Occipital lobe (tissue), 2 donors: ENCODE results near the gene PHTF2. TPM values are rescaled to one million over a fixed set of nuclear protein-coding genes. Genes with fewer than 3 reads are reported as not detected.

Source experiments
- DNase-seq: peaks from one replicate; lab custom pipeline; 2025; lab: John Stamatoyannopoulos, UW
- total RNA-seq: library from RNA; depleted of rRNA; stranded (reverse); fragments of >200 nt; gene quantifications from one replicate; pipeline ENCODE4 v1.2.3, GENCODE V29; 2014

PHTF2 gene
- total RNA-seq, 1 donor from 2014 or later = 46.0 TPM

- DNase-seq = no peak
Measured at GRCh38 chr7:77923419-77923818, 124.8 kb downstream of the PHTF2 start.

DNA sequence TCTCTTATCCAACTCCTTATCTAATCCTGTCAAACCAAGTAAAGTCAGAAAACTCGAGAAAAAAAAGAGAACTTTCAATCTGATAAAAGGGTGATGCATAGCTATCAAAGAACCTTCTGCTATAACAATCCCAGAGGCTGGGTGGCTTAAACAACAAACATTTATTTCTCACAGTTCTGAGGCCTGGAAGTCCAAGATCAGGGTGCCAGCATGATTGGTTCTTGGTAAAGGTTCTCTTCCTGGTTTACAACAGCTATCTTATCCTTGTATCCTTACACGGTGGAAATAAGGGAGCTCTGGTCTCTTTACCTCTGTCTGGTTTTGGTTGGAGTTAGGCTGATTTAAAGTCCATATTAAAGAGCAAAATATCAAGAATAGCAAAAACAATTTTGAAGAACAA lies 131.9 kb downstream of the PHTF2 start:
- DNase-seq = no peak

- no peak for DNase-seq
Measured at GRCh38 chr7:77931841-77932240, 133.3 kb downstream of the PHTF2 start.

DNA sequence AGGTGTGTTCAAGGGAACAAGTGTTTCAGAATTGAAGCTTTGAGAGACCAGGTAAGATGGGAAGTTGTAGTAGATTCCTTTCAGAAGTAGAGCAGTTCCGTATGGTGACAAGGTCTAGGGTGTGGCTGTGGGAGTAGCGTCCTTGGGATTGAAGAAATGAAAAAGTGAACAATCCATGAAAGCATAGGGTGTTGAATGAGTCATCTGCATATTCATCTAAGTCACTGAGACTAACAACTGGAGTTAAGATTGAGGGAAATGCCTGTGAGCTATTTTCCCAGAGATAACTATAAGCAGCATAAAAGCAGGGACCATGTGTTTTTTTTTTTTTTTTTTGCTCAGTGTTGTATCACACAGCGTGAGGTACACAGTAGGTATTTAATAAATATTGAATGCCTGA lies 134.8 kb downstream of the PHTF2 start:
- no peak for DNase-seq

DNA sequence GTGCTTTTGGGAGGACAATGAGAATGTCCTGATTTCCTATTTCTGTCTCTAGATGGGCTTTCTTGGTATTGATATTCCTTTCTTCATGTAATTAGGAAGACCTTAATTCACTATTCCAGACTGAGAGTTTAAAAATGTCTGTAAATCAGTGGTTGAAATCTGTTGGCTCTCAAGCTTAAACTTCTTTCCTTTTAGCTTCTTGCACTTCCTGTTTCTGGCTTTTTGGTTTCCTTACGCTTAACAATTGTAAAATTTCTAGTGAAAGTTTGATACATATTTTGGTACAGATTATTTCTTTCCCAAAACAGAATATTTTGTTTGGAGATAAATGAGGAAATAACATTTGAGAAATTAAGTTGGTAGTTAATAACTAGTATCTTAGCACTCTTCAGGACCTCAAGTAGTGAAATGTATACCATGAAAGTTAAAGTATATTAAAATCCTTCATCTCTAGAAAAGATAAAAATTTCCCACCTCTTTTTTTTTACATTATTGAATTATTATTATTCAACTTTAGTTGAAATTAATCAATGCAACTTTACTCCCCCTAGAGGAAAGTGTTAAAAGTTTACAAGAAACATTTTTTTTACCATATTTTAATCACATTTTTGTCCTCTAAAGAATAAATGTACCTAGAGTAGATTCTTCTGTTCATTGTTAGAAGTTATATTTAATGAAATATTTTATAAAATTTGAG lies 137.2 kb downstream of the PHTF2 start:
- no peak for DNase-seq

GRCh38 chr7:77940647-77941046 lies 142.1 kb downstream of the PHTF2 start:
- peak; percentile 0 for DNase-seq

DNA sequence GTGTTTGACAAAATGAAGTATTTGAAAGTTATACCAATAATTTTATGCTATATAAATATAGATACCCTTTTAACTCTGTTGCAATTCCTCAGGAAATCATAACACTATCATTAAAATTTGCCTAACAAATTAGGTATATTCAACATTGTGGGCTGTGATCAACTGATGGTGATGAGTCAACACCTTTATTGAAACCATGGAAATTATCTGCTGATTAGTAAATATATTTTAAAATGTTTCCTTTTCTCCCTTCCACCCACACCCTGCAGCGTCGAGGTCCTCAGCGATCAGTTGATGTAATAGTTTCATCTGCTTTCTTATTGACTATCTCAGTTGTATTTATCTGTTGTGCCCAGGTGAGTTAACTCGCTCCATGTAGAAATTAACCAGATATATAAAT lies 143.9 kb downstream of the PHTF2 start:
- DNase-seq = no peak

DNA sequence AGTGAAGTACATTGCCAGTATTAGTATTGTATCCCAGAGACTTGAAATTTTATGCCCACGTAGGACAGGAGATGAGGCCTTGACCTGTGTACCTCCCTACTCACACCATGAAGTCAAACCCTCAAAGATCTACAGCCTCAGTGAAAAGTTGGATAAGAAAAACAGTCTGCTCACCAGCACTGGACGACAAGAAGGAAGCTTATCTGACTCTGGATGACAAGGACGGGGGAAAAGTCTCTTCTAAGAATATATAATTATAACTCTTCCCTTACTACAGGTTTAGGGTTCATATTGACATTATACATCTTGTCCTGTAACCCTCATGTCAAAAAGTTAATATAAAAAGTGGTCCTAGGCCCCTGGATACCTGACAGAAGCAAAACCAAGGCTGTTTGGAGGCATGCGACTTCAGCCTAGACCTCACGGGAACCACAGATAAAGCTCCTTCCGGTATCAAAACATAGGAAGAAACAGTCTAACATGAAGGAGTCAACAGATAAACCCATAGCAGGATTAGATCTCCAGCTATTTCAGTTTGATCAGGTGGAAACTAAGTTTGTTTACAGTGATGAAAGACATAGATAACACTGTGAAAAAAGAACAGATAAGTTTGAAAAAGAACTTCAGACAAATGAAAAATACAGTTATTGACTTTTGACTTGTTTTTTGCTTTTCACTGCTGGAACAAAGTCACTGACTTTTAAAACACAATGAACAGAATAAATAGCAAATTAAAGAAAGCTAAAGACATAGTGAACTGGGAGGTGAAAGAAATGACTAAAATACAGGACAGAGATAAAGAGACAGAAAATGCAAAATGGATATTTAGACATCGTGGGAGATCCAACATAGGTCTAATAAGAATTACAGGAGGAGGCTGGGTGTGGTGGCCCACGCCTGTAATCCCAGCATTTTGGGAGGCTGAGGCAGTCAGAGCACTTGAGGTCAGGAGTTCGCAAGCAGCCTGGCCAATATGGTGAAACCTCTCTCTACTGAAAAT lies 145.9 kb downstream of the PHTF2 start:
- DNase-seq = no peak

- DNase-seq = no peak
Measured at GRCh38 chr7:77950548-77950947, 152.0 kb downstream of the PHTF2 start.

- DNase-seq = no peak
Measured at GRCh38 chr7:77954773-77955555, 156.4 kb downstream of the PHTF2 start.

DNA sequence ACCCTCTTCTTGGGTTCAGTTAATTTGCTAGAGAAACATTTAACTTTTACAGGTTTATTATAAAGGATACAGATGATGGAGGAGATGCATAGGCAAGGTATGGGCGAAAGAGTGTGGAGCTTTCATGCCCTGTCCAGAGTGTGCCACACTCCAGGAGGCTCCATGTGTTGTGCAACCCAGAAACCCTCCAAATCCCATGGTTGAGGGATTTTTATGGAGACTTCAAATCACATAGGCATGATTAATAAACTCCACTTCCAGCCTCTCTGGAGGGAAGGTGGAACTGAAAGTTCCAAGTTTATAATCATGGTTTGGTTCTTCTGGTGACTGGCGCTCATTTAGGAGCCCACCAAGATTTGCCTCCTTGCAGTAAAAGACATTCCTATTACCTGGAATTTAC lies 159.9 kb downstream of the PHTF2 start:
- DNase-seq = no peak

DNA sequence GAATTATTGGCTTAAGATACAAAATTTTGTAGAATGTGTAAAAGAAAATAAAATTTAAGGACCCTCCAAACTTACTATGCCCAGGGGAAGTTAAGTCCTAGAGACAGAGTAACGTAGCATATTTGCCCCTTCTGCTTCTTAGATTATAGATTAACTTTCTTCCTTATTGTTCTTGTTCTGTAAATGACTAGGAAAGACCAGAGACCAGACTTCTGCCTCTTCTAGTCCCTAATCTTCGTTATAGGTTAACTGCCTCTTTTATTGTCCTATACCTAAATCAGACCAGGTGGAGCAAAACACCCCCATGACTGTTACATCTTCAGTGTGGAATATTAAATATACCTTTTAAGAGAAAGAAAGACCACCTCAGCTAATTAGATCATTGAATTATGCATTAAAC lies 160.5 kb downstream of the PHTF2 start:
- DNase-seq = no peak

DNA sequence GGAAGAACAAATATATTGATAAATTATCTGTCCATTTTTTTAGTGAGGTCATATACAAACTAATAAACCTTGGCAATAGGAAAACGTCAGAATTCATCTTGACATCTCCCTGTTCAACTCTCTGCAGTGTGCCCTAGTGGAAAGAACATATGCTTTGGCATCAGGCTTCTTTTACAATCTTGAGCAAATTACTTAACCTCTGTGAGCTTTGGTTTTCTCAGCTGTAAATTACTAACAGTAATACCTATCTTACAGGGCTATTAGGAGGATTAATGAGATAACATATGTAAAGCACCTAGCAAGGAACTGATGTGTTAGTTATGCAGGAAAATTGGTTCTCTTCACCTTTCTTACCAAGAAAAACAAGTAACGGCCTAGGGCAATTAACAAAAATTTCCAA lies 161.8 kb downstream of the PHTF2 start:
- DNase-seq = no peak

GRCh38 chr7:77967429-77967828 lies 168.9 kb downstream of the PHTF2 start:
- DNase-seq = no peak

DNA sequence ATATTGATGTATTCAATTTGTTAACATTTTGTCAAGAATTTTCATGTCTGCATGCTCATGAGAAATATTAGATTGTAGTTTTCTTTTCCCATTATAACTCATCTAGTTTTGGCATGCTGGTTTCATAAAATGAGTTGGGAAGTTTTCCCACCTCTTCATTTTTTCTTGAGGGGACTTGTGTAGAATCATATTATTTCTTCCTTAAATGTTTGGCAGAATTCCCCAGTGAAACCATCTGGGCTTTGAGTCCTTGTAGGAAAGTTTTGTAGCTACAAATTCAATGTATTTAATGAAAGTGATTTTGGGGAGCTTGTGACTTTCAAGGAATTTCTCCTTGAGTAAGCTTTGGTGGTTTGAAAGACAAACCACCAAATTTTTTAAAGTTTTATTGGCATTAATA lies 173.2 kb downstream of the PHTF2 start:
- DNase-seq = no peak

DNA sequence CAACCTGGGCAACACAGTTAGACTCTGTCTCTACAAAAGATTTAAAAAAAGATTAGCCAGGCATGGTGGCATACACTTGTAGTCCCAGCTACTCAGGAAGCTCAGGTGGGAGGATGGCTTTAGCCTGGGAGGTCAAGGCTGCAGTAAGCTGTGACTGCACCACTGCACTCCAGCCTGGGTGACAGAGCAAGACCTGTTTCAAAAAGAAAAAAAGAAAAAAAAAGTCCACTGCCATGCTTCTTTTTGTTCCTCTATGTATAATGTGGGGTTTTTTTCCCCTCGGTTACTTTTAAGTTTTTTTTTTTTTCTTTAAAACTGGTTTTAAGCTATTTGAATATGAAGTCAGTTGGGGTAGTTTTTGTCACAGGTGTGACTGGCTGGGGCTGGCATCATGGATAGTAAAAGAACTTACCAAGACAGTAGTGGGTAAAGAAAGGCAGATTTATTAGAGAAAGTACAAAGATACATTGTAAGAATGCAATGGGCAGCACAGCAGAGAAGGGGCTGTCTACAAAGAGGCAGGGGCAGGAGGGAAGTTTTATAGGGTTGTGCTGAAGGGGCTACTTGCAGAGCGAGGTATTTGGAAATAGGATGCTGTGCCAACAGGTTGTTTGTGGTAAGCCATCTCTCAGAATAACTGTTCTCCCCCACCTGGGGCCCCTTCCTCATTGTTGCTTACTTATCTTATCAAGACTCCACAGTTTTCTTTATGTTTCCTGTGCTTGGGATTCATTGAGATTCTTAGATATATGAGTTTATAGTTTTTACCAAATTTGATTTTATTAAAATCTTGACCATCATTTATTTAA lies 177.3 kb downstream of the PHTF2 start:
- DNase-seq = no peak

- DNase-seq = no peak
Measured at GRCh38 chr7:77979219-77979618, 180.6 kb downstream of the PHTF2 start.

- no peak for DNase-seq
Measured at GRCh38 chr7:77980087-77980713, 181.6 kb downstream of the PHTF2 start.

- no peak for DNase-seq
Measured at GRCh38 chr7:77982926-77983550, 184.5 kb downstream of the PHTF2 start.

GRCh38 chr7:77983973-77984372 lies 185.4 kb downstream of the PHTF2 start:
- no peak for DNase-seq
